ENCODE data around the gene MARCHF10. TPM values are rescaled to one million over a fixed set of nuclear protein-coding genes. Genes with fewer than 3 reads are reported as not detected.

Gene MARCHF10
- total and polyA plus RNA-seq, 9 of the 15 experiments (the other 6 are each of a cell fraction or from before 2014, with no cell fraction given) = not detected

GRCh38 chr17:62653826-62654761 lies 154.0 kb downstream of the MARCHF10 start (continued):
- TF ChIP-seq ZBTB40 (IDR thresholded peaks at IDR 0.05) = no peak
- TF ChIP-seq ZBTB40 (CRISPR knock-in tag; IDR thresholded peaks at IDR 0.05) = no peak
- no peak for TF ChIP-seq U2AF1 (optimal IDR thresholded peaks at IDR 0.05; ENCODE audit: low read depth, low read length)
- TF ChIP-seq SIRT6 (IDR thresholded peaks at IDR 0.05; ENCODE audit: low read depth, low read length) = no peak
- no peak for TF ChIP-seq XRCC4 (IDR thresholded peaks at IDR 0.05; ENCODE audit: extremely low read depth, insufficient read depth, insufficient read length)
- no peak for TF ChIP-seq RNF2 (IDR thresholded peaks at IDR 0.05)
- peak; percentile 25; the same call in 1 of the 2 replicates for TF ChIP-seq USF1 (CRISPR knock-in tag; IDR thresholded peaks at IDR 0.05)
- no peak for TF ChIP-seq TOE1 (IDR thresholded peaks at IDR 0.05; ENCODE audit: borderline replicate concordance)
- TF ChIP-seq TOE1 (CRISPR knock-in tag; IDR thresholded peaks at IDR 0.05; ENCODE audit: borderline replicate concordance, low read depth) = no peak
- TF ChIP-seq HLTF (IDR thresholded peaks at IDR 0.05) = no peak
- TF ChIP-seq C11orf30 (IDR thresholded peaks at IDR 0.05; ENCODE audit: low read depth) = 0 out of 2 replicates have a peak, but pooled peaks have one; percentile 14
- no peak for TF ChIP-seq BDP1 (IDR thresholded peaks at IDR 0.05; ENCODE audit: insufficient read depth, insufficient read length)
- TF ChIP-seq ZNF518B (CRISPR knock-in tag; IDR thresholded peaks at IDR 0.05) = no peak

Measured in K562 (cell line).